SW 1271 (cell line): ENCODE measurements around the gene HEBP2.

ENCODE experiments used
- DNase-seq, 2 experiments: peaks; one replicate each; lab custom pipeline; 2025; lab: John Stamatoyannopoulos, UW

Gene HEBP2

DNA sequence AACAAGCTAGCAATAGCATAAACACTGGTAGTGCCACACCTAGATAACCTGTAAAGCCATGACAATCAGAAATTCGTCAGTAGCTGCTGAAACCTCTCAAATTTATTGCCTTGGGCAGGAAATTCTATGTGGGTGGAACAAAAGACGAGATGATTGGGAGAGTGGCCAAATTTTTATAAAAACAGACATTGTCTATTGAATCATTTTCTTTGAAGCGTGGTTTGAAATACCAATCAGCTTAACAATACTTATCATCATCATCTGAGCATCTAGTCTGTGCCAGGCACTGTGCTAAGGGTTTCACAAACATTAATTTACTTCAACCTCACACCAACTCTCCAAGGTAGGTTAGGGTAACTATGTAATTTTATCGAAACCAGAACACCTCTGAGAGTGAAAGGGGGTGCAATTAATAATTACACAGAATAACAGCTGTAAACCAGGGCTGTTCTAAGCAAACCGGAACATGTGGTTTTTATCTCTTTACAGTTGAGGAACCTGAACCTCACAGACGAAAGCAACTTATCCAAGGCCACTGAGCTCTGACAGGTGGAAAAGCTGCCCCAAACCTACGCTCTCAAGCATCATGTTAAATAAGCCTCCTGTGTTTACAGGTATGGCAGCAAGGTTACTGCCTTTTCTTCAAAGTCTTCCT, 51.9 kb downstream of the HEBP2 start:
- DNase-seq = no peak

DNA sequence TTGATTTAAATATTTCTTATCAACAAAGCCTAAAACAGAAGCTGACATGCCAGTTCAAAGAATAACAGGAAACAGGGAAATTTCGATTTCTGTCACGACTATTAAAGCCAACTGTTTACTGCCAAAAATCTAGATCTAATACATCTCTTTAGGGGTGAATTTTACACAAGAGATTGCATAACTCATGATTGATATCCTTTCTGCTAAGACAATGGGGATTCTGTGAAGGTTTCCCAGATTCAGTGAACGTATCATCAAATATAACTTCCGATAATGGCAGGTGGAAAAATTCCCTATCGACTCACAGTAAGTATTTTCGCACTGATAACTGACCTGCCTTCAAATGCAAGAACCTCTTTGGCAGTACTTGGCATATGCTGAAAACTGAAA, 52.4 kb downstream of the HEBP2 start:
- no peak for DNase-seq

DNA sequence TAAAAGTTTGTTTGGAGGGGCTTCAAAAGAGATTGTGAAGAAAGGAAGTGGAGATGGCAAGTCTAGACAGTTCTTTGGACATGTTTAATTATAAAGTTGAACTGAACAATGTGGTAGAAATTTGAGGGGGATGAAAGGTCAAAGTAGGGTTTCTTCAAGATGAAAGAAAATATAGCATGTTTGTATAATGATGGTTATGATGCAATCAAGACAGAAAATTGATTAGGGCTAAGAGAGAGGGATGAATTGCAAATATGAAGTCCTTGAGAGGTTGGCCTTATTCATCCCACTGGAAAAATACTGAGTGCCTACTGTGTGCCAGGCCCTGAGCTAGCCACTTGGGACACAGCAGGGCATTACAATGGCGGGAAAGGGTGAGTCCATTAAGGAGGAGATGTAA, 57.6 kb downstream of the HEBP2 start:
- no peak for DNase-seq

DNA sequence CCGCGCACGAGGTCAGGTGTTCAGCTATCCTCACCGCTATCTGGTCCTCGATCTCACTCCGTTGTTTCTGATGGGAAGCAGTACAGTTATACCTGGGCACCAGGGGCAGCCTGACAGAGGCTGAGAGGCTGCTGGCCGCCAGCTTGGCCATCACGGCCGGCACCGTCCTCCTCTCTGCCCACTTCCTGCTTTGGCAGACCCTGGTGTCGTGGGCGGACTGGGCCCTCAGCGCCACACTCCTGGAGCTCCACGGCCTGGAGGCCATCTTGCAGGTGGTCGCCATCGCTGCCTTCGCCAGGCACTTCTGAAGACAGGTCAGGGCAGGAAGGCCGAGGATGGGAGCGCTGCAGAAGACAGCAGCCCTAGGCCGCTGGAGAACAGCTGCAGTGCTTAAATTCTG, 60.1 kb downstream of the HEBP2 start:
- no peak for DNase-seq

DNA sequence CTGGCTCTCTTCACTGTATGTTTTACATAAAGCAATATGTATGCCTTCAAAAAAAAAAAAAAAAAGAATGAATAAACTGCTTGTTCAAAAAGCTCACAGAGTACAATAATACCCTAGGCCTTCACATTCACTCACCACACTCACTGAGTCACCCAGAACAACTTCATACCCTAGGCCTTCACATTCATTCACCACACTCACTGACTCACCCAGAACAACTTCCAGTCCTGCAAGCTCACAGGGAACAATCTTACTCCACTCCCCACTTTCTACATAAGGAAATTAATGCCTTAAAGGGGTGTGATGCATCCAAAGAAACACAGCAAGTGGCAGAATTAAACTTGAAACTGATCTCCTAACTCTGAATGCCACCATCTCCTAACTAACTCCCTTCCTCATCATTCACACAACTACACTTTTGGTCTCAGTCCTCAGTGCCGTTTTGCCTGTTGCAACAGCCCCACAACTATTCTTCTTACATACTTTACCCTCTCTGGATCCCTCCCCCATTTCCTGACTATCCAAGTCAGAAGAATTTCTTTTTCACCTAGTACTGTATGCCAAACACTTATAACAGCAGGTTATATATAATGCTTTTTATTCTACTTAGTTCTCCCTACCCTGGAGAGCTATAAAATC, 61.1 kb downstream of the HEBP2 start:
- DNase-seq = peak; percentile 75 to 79

DNA sequence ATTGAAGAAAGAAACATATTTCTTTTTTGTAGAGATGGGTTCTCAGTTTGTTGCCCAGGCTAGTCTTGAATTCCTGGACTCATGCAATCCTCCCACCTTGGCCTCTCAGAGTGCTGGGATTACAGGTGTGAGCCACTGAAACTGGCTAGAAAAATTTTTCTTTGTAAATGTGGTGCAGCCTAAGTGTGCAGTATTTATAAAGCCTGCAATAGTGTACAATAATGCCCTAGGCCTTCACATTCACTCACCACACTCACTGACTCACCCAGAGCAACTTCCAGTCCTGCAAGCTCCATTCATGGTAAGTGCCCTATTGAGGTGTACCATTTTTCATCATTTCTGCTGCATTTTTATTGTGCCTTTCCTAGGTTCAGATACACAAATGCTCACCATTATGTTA, 63.9 kb downstream of the HEBP2 start:
- no peak for DNase-seq

DNA sequence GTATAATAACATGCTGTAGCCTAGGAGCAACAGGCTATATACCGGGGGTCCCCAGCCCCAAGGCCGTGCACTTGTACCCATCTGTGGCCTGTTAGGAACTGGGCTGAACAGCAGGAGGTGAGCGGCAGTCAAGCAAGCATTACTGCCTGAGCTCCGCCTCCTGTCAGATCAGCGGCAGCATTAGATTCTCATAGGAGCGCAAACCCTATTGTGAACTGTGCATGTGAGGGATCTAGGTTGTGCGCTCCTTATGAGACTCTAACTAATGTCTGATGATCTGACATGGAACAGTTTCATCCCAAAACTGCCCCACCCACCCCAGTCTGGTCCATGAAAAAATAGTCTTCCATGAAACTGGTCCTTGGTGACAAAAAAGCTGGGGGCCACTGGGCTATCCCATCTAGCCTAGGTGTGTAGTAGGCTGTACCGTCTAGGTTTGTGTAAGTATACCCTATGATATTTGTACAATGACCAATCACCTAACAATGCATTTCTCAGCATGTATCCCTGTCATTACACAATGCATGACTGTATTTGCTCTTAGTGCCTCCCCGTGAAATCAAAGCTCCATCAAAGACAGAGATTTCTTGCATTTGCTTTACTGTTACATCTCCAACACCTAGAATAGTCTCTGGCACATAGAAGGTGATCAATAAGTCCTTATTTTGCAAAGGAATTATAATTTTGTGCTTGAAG, 64.4 kb downstream of the HEBP2 start:
- DNase-seq = peak in 1 of 2 experiments; percentile 9
